Measurements from ENCODE around the gene TANC1. TPM values are rescaled to one million over a fixed set of nuclear protein-coding genes. Genes with fewer than 3 reads are reported as not detected.

TANC1 gene
- total and polyA plus RNA-seq, 4 experiments from 2014 or later: 0.35 to 0.79 (median 0.50) TPM; not detected in 1

- Mint-ChIP-seq H3K27me3 (no peaks in the 10 kb centered on the region), H3K4me3 (no peak overlapping the region), H3K9me3 (no peaks in the 10 kb centered on the region), H3K4me1 (peaks cover 9 to 22% (median 11%) of the 10 kb centered on the region in 4 donors), H3K27ac (peak overlapping the region in 1 of 7 donors; percentile 30), H3K36me3 (no peaks in the 10 kb centered on the region)
- Histone ChIP-seq H3K4me1 (ENCODE audit: insufficient read depth, low read length) (no peaks in the 10 kb centered on the region), H3K36me3 (ENCODE audit: insufficient read depth, low read length) (no peaks in the 10 kb centered on the region), H3K9me3 (ENCODE audit: control insufficient read depth in 1 of 2, low read length in 2 of 2) (no peaks in the 10 kb centered on the region), H3K27me3 (ENCODE audit: insufficient read depth, low read length) (no peaks in the 10 kb centered on the region), H3K4me3 (ENCODE audit: low read length in 2 of 2) (no peak overlapping the region), H3K27ac (ENCODE audit: low read depth, low read length) (no peak overlapping the region)
- CTCF ChIA-PET (ENCODE audit: partially characterized antibody): interaction anchor here (1.7 kb wide), 1 partner anchor 10 kb away, joined by 6 read pairs; no protein-coding TSS in a partner anchor
- DNase-seq: no peak
- intact Hi-C loops (cut with micrococcal nuclease): no loop called here
- POLR2A ChIA-PET (ENCODE audit: partially characterized antibody): no interaction called here
Measured at GRCh38 chr2:159125858-159126257, 157.4 kb downstream of the TANC1 start.

- Histone ChIP-seq H3K9me3 (ENCODE audit: control insufficient read depth in 1 of 2, low read length in 2 of 2) (no peaks in the 10 kb centered on the region), H3K27ac (ENCODE audit: low read depth, low read length) (no peak overlapping the region), H3K36me3 (ENCODE audit: insufficient read depth, low read length) (no peaks in the 10 kb centered on the region), H3K27me3 (ENCODE audit: insufficient read depth, low read length) (no peaks in the 10 kb centered on the region), H3K4me3 (ENCODE audit: low read length in 2 of 2) (no peak overlapping the region), H3K4me1 (ENCODE audit: insufficient read depth, low read length) (no peaks in the 10 kb centered on the region)
- Mint-ChIP-seq H3K36me3 (no peaks in the 10 kb centered on the region), H3K4me1 (peaks cover 9 to 22% (median 11%) of the 10 kb centered on the region in 4 donors), H3K9me3 (no peaks in the 10 kb centered on the region), H3K27me3 (no peaks in the 10 kb centered on the region), H3K27ac (no peak overlapping the region), H3K4me3 (no peak overlapping the region)
- CTCF ChIA-PET (ENCODE audit: partially characterized antibody): interaction anchor here (1.0 kb wide), 1 partner anchor 8 kb away, joined by 6 read pairs; no protein-coding TSS in a partner anchor
- POLR2A ChIA-PET (ENCODE audit: partially characterized antibody): no interaction called here
- no peak for DNase-seq
- intact Hi-C loops (cut with micrococcal nuclease): no loop called here
Measured at GRCh38 chr2:159126432-159127022, 158.1 kb downstream of the TANC1 start.

GRCh38 chr2:159128191-159128590, 159.8 kb downstream of the TANC1 start:
- Histone ChIP-seq H3K36me3 (ENCODE audit: insufficient read depth, low read length) (no peaks in the 10 kb centered on the region), H3K4me1 (ENCODE audit: insufficient read depth, low read length) (no peaks in the 10 kb centered on the region), H3K4me3 (ENCODE audit: low read length in 2 of 2) (no peak overlapping the region), H3K27ac (ENCODE audit: low read depth, low read length) (no peak overlapping the region), H3K27me3 (ENCODE audit: insufficient read depth, low read length) (no peaks in the 10 kb centered on the region), H3K9me3 (ENCODE audit: control insufficient read depth in 1 of 2, low read length in 2 of 2) (no peaks in the 10 kb centered on the region)
- DNase-seq: no peak
- no peaks in the 10 kb centered on the region for H3K9me3 Mint-ChIP-seq
- intact Hi-C loops (cut with micrococcal nuclease): no loop called here
- H3K27me3 Mint-ChIP-seq: no peaks in the 10 kb centered on the region
- H3K27ac Mint-ChIP-seq: no peak overlapping the region
- ChIA-PET CTCF (ENCODE audit: partially characterized antibody) (interaction anchor here (0.8 kb wide), 1 partner anchor 9 kb away, joined by 4 read pairs; no protein-coding TSS in a partner anchor), POLR2A (ENCODE audit: partially characterized antibody) (no interaction called here)
- no peak overlapping the region for H3K4me3 Mint-ChIP-seq
- H3K4me1 Mint-ChIP-seq: peaks cover 9 to 22% (median 11%) of the 10 kb centered on the region in 4 donors
- no peaks in the 10 kb centered on the region for H3K36me3 Mint-ChIP-seq

GRCh38 chr2:159129269-159129668, 160.8 kb downstream of the TANC1 start:
- intact Hi-C loops (cut with micrococcal nuclease): no loop called here
- Mint-ChIP-seq H3K4me1 (peaks cover 6 to 15% (median 8%) of the 10 kb centered on the region in 4 donors), H3K27me3 (no peaks in the 10 kb centered on the region), H3K27ac (no peak overlapping the region), H3K9me3 (no peaks in the 10 kb centered on the region), H3K4me3 (no peak overlapping the region), H3K36me3 (no peaks in the 10 kb centered on the region)
- POLR2A ChIA-PET (ENCODE audit: partially characterized antibody): interaction anchor here (1.8 kb wide), 1 partner anchor 10 kb away, joined by 10 read pairs; no protein-coding TSS in a partner anchor
- H3K4me1 ChIP-seq (ENCODE audit: insufficient read depth, low read length): no peaks in the 10 kb centered on the region
- H3K36me3 ChIP-seq (ENCODE audit: insufficient read depth, low read length): no peaks in the 10 kb centered on the region
- no peak overlapping the region for H3K4me3 ChIP-seq (ENCODE audit: low read length in 2 of 2)
- H3K27ac ChIP-seq (ENCODE audit: low read depth, low read length): no peak overlapping the region
- DNase-seq: no peak
- CTCF ChIA-PET (ENCODE audit: partially characterized antibody): interaction anchor here (3.2 kb wide), 1 partner anchor 10 kb away, joined by 41 read pairs; no protein-coding TSS in a partner anchor
- H3K27me3 ChIP-seq (ENCODE audit: insufficient read depth, low read length): no peaks in the 10 kb centered on the region
- H3K9me3 ChIP-seq (ENCODE audit: control insufficient read depth in 1 of 2, low read length in 2 of 2): no peaks in the 10 kb centered on the region

GRCh38 chr2:159129824-159130223, 161.4 kb downstream of the TANC1 start:
- Mint-ChIP-seq H3K36me3 (no peaks in the 10 kb centered on the region), H3K4me3 (no peak overlapping the region), H3K27me3 (no peaks in the 10 kb centered on the region), H3K9me3 (no peaks in the 10 kb centered on the region), H3K27ac (no peak overlapping the region), H3K4me1 (peaks cover 3 to 9% (median 4%) of the 10 kb centered on the region in 4 donors)
- Histone ChIP-seq H3K4me3 (ENCODE audit: low read length in 2 of 2) (no peak overlapping the region), H3K27me3 (ENCODE audit: insufficient read depth, low read length) (no peaks in the 10 kb centered on the region), H3K9me3 (ENCODE audit: control insufficient read depth in 1 of 2, low read length in 2 of 2) (no peaks in the 10 kb centered on the region), H3K4me1 (ENCODE audit: insufficient read depth, low read length) (no peaks in the 10 kb centered on the region), H3K27ac (ENCODE audit: low read depth, low read length) (no peak overlapping the region), H3K36me3 (ENCODE audit: insufficient read depth, low read length) (no peaks in the 10 kb centered on the region)
- ChIA-PET POLR2A (ENCODE audit: partially characterized antibody) (interaction anchor here (1.8 kb wide), 1 partner anchor 10 kb away, joined by 10 read pairs; no protein-coding TSS in a partner anchor), CTCF (ENCODE audit: partially characterized antibody) (interaction anchor here (3.2 kb wide), 1 partner anchor 11 kb away, joined by 41 read pairs; no protein-coding TSS in a partner anchor)
- no peak for DNase-seq
- intact Hi-C loops (cut with micrococcal nuclease): no loop called here

- no peak overlapping the region for H3K4me3 ChIP-seq (ENCODE audit: low read length in 2 of 2)
- Mint-ChIP-seq H3K4me3 (no peak overlapping the region), H3K36me3 (no peaks in the 10 kb centered on the region), H3K27me3 (no peaks in the 10 kb centered on the region), H3K4me1 (peaks cover 0 to 5% (median 1%) of the 10 kb centered on the region in 4 donors), H3K9me3 (no peaks in the 10 kb centered on the region), H3K27ac (peak overlapping the region in 1 of 7 donors; percentile 18)
- H3K4me1 ChIP-seq (ENCODE audit: insufficient read depth, low read length): no peaks in the 10 kb centered on the region
- no peak for DNase-seq
- H3K27me3 ChIP-seq (ENCODE audit: insufficient read depth, low read length): no peaks in the 10 kb centered on the region
- H3K9me3 ChIP-seq (ENCODE audit: control insufficient read depth in 1 of 2, low read length in 2 of 2): no peaks in the 10 kb centered on the region
- POLR2A ChIA-PET (ENCODE audit: partially characterized antibody): interaction anchor here (1.8 kb wide), 1 partner anchor 9 kb away, joined by 10 read pairs; no protein-coding TSS in a partner anchor
- CTCF ChIA-PET (ENCODE audit: partially characterized antibody): interaction anchor here (3.2 kb wide), 1 partner anchor 11 kb away, joined by 41 read pairs; no protein-coding TSS in a partner anchor
- intact Hi-C loops (cut with micrococcal nuclease): no loop called here
- H3K36me3 ChIP-seq (ENCODE audit: insufficient read depth, low read length): no peaks in the 10 kb centered on the region
- no peak overlapping the region for H3K27ac ChIP-seq (ENCODE audit: low read depth, low read length)
Measured at GRCh38 chr2:159130302-159130701, 161.9 kb downstream of the TANC1 start.

- Mint-ChIP-seq H3K9me3 (no peaks in the 10 kb centered on the region), H3K27ac (peak overlapping the region in 1 of 7 donors; percentile 23), H3K27me3 (no peaks in the 10 kb centered on the region)
Measured at GRCh38 chr2:159131267-159131913, 162.9 kb downstream of the TANC1 start.

More at GRCh38 chr2:159131267-159131913, 162.9 kb downstream of the TANC1 start:
- Histone ChIP-seq H3K4me3 (ENCODE audit: low read length in 2 of 2) (no peak overlapping the region), H3K9me3 (ENCODE audit: control insufficient read depth in 1 of 2, low read length in 2 of 2) (no peaks in the 10 kb centered on the region), H3K36me3 (ENCODE audit: insufficient read depth, low read length) (no peaks in the 10 kb centered on the region), H3K27ac (ENCODE audit: low read depth, low read length) (no peak overlapping the region), H3K4me1 (ENCODE audit: insufficient read depth, low read length) (no peaks in the 10 kb centered on the region), H3K27me3 (ENCODE audit: insufficient read depth, low read length) (no peaks in the 10 kb centered on the region)
- intact Hi-C loops (cut with micrococcal nuclease): no loop called here
- H3K4me1 Mint-ChIP-seq: peaks cover 0 to 1% (median 0%) of the 10 kb centered on the region in 4 donors
- no peaks in the 10 kb centered on the region for H3K36me3 Mint-ChIP-seq
- DNase-seq: no peak
- no peak overlapping the region for H3K4me3 Mint-ChIP-seq
- ChIA-PET POLR2A (ENCODE audit: partially characterized antibody) (no interaction called here), CTCF (ENCODE audit: partially characterized antibody) (interaction anchor here (3.2 kb wide), 1 partner anchor 12 kb away, joined by 41 read pairs; no protein-coding TSS in a partner anchor)

Measured in CD4-positive, alpha-beta memory T cell (primary cell).